ENCODE measurements around the gene N4BP2L2.

GRCh38 chr13:32429433-32429909 is 109.1 kb downstream of the N4BP2L2 start:
- no peak for TF ChIP-seq POLR2A (IDR thresholded peaks at IDR 0.05; ENCODE audit: low read depth, low read length)
- TF ChIP-seq POLR2AphosphoS5 (IDR thresholded peaks at IDR 0.05; ENCODE audit: low read depth, low read length): no peak
